HG03103 (cell line): ENCODE measurements around the gene TCN1.
"Not testable (repeated sequence)": the region's sequence is repeated elsewhere in the genome, so short reads cannot be mapped to it uniquely, and the experiment has no call there.

ENCODE experiments used
- ATAC-seq: cut with Tn5 transposase; IDR thresholded peaks from one replicate; pipeline ENCODE4 v1.9.1; 2021; ENCODE audit warnings: low read depth; ENCODE audit not compliant: unreplicated experiment

Gene TCN1, protein sequence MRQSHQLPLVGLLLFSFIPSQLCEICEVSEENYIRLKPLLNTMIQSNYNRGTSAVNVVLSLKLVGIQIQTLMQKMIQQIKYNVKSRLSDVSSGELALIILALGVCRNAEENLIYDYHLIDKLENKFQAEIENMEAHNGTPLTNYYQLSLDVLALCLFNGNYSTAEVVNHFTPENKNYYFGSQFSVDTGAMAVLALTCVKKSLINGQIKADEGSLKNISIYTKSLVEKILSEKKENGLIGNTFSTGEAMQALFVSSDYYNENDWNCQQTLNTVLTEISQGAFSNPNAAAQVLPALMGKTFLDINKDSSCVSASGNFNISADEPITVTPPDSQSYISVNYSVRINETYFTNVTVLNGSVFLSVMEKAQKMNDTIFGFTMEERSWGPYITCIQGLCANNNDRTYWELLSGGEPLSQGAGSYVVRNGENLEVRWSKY

DNA sequence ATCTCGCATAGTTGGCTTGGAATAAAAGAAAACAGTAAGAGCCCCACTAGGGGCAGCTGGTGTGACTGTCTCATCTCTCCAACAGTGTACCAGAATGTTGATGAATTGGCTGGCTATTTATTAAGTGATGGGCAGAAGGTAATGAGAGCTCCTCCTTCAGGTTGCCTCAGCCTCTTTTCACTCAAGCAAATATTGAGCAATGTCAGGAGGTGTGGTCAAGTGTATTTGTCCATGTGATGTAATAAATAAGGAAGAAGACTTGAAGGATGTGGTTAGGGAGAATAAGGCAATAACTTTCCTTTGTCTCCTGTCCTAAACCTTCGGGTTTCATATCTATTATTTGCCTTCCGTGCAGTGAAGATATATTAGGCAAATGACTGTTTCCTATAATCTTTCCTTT lies at the start of gene TCN1:
TSS of gene TCN1 (minus strand) at position 91 of the 400 bp plus-strand sequence. CDS start at position 74, 17 bp downstream.
- no peak for ATAC-seq

DNA sequence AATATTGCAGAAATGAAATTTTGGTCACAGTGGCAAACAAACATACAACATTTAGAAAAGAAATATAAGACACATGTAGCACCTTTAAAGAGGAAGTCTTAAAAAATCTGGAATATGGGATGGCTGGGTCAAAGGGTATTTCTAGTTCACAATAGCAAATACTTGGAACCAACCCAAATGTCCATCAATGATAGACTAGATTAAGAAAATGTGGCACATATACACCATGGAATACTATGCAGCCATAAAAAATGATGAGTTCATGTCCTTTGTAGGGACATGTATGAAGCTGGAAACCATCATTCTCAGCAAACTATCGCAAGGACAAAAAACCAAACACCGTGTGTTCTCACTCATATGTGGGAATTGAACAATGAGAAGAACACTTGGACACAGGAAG lies 37.3 kb upstream of the TCN1 start:
- ATAC-seq = not testable (repeated sequence)

DNA sequence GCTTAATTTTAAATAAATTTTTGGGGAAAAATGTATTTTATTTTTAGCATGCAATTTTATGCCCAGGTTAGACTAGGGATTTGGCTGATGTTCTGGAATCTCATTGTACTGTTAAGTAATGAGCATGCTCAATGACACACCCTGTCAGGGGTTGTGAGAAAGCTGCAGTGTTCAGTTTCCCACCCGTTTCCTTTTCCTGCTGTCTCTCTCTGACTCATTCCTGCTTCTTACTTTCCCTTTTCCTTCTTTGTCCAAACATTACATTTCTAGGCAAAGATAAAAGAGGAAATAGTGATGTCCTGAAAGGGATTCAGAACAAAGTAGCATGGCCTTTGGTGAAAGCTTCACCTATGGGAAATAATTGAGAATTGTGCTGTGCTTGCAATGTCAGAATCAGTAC lies 35.0 kb upstream of the TCN1 start:
- ATAC-seq = no peak

DNA sequence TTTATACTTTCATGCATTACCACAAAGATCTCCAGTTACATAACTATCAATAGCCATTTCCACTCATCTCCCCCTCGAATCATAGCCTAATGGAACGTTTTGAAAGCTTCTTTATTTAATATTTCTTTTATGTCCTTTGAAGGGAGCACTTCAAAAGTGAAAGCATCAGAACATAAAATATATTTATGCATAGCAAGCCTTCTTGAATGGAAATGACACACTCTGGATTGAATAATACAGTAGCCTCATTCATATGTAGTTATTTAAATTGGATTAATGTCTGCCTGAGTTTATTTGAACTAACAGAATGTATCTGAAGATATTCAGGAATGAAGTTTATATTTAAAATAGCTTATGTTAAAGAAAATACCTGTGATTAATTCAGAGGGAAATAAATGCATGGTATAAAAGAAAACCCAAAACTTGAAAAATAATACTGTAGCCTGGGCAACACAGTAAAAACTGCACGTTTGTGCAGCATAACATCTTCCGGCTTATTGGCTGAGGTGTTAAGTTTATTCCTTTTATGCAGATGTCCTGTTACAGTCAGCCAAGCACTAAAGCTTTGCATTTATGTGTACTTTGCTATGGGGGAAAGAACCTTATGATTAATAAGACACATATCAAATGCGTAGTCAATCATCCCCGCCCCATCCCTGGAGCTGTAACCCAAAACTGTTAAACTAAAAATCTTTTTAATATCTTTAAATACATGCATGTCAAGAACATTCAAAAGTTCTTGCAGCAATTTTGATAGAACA lies 34.3 kb upstream of the TCN1 start:
- ATAC-seq = no peak

DNA sequence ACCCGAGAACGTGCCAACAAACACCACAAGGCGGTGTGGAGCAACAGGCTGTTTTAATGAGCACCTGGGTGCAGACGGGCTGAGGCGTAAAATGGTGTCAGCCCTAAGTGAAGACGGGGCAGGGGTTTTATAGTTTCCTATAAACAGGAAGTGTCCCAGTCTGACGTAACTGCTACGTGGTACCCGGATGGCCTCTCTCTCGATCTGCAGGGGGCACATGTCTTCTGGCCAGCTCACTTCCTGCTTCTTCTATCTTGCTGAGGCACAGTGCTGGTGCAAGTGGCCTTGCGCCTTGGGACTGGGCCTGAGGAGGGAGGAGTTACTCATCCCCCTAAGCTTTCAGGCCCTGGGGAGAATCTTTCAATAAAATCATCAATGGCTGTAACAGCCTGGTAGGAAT lies 33.2 kb upstream of the TCN1 start:
- ATAC-seq = no peak

DNA sequence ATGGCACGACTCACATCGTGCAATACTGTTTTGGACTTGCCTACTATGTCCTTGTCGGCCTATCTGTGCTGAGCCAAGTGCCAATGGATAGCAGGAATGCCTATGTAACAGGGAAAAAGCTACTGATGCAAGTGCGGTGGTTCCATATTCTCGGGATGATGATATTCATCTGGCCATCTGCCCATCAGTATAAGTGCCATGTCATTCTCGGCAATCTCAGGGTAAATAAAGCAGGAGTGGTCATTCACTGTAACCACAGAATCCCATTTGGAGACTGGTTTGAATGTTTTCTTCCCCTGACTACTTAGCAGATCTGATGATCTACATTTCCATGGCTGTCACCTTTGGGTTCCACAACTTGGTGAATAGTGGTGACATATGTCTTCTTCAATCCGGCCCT lies 32.4 kb upstream of the TCN1 start:
- no peak for ATAC-seq

DNA sequence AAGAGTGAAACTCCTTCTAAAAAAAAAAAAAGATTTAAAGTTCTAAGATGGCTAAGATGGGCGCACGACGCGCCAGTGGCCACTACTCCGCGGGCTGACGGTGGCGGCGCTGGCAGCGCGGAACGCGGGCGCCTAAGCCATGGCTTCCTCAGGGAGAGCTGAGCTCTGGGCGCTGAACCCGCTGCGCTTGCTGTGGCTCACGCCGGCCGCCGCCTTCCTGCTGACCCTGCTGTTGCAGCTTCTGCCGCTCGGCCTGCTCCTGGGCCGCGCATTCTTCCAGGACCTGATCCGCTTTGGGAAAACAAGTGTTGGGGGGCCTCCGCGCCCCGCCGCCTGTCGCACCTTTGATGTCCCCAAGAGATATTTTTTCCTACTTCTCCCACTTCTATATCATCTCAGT lies 31.8 kb upstream of the TCN1 start:
- ATAC-seq = no peak

DNA sequence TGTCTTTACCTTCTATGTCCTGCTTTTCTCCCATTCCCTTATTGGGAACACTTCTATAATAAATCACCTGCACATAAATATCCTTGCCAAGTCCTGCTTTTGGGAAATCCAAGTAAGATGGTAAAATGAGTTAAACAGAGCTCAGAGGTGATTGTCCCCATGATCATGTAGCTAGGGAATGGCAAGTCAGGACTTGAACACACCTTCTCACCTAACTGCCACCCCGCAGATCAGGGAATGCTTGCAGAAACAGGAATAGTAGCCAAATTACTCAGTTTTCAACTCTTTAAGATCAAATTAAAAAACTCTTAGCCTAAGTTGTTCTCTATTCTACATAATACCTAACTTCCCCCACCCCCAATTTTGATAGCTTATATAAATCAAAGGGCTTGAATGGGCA lies 28.3 kb upstream of the TCN1 start:
- ATAC-seq = no peak

DNA sequence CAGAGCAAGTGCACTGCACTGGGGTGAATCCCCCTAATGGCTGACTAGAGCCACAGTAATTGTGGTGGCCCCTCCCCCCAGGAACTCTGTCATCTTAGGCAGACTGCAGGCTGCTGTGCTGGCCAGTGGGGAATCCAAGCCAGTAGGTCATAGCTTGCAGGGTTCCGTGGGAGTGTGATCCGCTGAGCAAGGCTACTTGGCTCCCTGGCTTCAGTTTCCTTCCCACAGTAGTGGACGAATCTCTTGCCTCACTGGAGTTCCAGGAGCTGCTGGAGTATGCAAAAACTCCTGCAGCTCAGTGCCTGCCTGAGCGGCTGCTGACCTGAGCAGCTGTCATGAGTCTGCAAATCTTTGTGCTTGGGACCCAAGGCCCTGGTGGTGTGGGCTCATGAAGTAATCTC lies 25.5 kb upstream of the TCN1 start:
- no peak for ATAC-seq

DNA sequence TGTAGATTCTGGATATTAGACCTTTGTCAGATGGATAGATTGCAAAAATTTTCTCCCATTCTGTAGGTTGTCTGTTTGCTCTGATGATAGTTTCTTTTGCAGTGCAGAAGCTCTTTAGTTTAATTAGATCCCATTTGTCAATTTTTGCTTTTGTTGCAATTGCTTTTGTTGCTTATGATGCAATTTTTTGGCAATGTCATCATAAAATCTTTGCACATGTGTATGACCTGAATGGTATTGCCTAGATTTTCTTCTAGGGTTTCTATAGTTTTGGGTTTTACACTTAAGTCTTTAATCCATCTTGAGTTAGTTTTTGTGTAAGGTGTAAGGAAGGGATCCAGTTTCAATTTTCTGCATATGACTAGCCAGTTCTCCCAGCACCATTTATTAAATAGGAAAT lies 20.9 kb upstream of the TCN1 start:
- ATAC-seq = not testable (repeated sequence)

DNA sequence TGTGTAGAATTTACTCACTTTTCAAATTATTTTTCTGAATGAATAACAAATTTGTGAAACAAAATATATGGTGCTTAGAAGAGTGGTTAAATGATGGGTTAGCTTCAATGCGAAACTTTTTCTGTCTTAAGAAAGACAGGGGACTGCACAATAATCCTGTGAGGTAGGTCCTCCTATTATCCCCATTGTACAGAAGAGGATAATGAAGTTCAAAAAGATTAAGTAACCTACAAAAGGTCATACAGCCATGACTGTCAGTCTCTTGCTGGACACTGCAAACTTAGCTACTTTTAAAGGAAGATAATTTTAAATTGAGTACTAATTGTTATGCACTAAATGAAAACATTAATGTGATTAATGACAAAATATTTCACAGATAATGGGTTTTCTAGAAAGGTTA lies 17.3 kb upstream of the TCN1 start:
- ATAC-seq = no peak

DNA sequence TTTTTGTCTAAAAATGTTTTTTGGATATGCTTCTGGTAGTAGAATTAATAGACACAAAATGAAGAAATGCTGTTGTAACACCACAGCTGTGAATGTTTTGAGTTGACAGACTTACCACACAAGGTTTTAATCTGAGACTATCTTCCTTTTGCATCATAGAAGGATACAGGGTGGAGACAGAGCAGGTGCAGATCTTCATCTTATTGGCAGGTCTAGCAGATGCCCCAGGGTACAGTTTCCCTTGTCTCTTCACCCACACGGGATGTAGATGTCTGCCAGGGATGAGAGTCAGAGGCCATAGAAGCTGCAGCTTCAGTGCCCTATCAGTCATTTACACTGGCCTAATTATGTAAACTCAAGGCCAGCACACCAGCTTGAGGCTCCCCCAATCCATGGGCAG lies 13.3 kb upstream of the TCN1 start:
- no peak for ATAC-seq

DNA sequence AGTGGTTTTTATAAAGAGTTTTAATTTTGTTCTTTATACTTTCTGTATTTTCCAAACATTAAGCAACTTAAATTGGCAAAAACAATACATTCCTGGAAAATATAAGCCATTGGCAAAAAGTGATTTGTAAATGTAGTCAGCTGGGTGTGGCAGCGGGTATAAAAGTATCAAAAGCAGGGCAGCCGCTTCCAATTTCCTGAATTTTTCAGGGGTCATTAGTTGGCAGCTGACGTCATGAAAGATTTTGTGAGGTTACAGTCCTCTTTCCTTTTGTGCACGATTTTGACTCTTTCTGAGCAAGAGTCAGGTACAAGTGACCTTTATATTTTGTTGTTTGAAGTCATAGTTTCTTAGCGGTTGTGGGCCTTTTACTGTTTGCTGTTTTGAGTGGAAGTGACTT lies 12.3 kb upstream of the TCN1 start, which contains the start of gene OOSP3:
TSS of gene OOSP3 (plus strand) at position 208 of the 400 bp plus-strand sequence. CDS start at position 235, 27 bp downstream.
- ATAC-seq = no peak

DNA sequence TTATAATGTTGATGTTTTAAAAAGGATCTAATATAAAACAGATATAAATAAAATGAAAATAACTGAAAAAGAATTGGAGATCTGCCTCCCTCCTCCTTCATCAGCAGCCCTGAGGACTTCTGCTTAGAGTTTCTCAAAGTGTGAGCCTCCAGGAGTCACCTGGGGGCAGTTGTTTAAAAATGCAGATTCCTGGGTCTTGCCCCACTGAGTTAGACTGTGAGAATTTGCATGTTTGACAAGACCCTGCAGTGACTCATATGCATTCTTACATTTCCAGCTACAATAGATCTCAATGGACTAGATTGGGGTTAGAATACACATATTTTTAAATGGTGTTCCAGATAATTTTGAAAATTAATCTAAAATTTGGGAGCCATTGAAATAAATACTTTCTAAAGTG lies 11.5 kb upstream of the TCN1 start:
- no peak for ATAC-seq

DNA sequence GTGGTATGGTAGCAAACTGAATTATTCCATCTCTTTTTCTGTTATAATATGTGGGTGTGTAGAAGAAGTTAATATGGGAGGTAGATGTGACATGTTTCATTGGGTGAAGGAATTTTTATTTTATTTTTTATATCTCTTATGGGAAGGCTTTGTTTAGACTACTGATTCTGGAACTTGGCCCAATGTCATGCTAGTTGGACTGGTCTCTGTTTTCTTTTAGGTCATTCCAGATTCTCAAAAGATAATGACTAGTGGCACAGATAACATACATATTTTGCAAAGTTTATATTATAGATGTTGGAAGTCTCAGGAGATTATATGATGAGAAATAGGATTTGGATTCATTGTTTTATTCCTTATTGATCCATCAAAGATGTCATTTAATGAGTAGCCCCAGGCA lies 11.0 kb upstream of the TCN1 start:
- no peak for ATAC-seq

DNA sequence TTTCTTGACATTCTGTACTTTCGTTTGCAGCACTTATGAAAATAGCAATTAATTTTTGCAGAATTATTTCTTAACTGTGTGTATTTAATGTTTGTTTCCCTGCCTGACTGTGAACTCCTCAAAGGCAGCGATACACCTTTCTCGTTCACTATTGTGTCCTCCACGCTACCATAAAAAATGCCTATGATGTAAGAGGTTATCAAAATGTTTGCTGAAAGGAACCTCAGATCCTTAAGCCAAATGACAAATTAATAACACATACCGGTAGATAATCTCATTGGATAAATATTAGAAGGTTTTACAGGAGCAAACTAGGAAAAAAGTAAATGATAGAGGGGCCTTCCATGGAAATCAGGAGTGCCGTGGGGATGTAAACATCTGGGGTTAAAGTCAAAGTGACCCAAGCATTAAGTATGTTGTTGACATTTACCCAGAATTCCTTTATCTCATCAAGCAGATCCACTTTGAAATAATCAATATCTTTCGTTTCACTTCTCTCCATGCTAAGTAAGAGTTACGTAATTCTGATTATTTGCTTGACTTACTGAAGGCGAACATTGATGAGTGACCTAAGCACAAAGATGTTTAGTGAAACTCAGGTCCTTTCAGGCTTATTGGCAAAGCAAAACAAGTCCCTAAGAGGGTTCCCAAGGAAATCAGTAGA lies 9.7 kb upstream of the TCN1 start:
- no peak for ATAC-seq

DNA sequence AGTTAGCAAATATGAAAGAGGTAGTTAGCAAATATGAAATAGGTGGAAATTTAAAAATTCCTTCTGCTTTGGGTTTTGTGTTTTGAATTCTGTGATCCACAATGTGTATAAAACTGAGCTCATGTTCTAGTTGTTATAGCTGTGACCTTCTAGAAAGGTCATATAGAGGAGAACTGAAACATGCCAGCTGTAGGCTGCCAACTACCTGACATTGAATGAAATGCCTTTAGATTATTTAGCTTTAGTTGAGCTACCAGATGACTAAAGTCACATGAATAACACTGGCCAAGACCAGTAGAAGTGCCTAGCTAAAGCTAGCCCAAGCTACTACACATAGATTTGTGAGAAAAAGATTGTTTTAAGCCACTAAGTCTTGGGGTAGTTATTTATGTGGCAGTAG lies 5.8 kb upstream of the TCN1 start:
- no peak for ATAC-seq

DNA sequence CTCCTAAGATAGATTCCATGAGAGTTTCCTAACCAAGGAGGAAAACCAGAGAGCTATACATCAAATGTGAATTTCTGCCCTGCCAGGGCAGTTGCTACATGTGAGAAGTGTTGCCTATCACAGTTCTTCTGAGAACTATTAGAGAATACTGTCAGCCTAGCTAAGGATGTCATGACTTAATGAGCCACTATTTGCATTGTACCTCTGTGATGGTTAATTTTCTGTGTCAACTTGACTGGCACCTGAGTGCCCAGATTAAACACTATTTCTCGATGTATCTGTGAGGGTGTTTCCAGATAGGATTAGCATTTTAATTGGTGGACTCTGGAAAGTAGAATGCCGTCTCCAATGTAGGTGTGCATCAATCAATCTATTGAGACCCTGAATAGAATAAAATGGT lies 1.7 kb upstream of the TCN1 start:
- no peak for ATAC-seq

DNA sequence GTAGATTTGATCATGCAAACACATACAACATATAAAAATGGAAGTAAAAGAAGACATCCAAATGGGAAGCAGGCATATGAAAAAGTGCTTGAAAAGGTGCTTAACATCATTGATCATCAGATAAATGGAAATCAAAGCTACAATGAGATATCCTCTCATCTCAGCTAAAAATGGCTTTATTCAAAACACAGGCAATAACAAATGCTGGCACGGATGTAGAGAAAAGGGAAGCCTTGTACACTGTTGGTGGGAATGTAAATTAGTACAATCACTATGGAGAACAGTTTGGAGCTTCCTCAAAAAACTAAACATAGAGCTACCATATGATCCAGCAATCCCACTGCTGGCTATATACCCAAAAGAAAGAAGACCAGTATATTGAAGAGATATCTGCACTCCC lies 549 bp upstream of the TCN1 start:
- no peak for ATAC-seq

DNA sequence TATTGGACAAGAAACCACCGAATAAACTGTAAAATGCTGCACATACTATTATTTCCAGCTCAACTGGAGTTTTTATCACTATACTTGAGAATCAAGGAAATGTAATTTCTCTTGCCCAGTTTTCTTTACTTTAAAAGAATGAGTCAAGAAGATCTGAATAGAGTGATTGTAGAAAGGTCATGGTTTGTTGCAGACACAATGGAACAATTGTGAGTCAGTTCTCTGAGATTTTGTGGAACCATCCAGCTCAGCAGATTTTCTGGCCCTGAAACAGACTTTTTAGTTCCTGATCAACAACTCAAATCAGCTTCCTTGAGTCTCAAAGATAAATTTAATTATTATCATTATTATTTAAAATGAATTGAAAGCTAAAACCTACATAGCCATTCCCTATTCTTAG lies 1.3 kb downstream of the TCN1 start:
- no peak for ATAC-seq

DNA sequence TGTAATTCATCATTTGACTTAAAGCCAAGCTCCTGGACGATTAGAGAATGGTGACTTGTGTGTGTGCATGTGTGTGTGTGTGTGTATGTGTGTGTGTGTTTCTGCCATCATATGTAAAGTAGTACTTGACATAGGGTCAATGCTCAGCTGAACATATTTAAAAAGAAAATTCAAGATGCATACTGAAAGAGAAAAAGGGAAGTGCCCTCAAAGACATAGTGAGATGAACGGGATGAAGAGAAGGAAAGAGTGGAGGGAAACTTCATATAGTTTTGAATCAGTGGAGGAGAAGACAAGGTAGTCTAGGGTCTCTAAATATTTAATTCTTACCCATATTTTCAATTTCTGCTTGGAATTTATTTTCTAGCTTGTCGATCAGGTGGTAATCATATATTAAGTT lies 4.0 kb downstream of the TCN1 start:
- ATAC-seq = no peak
